ENCODE results near the gene GNG13.

GNG13 gene

GRCh38 chr16:843771-844170, 43.2 kb upstream of the GNG13 start:
- no peaks in the 10 kb centered on the region for H4K20me1 ChIP-seq (ENCODE audit: control insufficient read depth, insufficient read depth, low read depth, low read length)
- no peak overlapping the region for H3K4me3 ChIP-seq (ENCODE audit: low read length)
- no peaks in the 10 kb centered on the region for H3K9me2 ChIP-seq (replicated peaks; ENCODE audit: control insufficient read depth, low read length)
- H3K9me3 ChIP-seq (ENCODE audit: control insufficient read depth, insufficient read depth, low read length) = peaks cover 35% of the 10 kb centered on the region
- no peaks in the 10 kb centered on the region for H3K4me1 ChIP-seq (ENCODE audit: control insufficient read depth, low read length)
- H3K36me3 ChIP-seq (ENCODE audit: control insufficient read depth, low read length) = no peaks in the 10 kb centered on the region
- H3F3A ChIP-seq (ENCODE audit: control insufficient read depth, insufficient read depth) = no peaks in the 10 kb centered on the region
- no peaks in the 10 kb centered on the region for H3K27me3 ChIP-seq (ENCODE audit: control insufficient read depth, low read length)
- no peak overlapping the region for H3K27ac ChIP-seq (ENCODE audit: low read depth, low read length)
- no peaks in the 10 kb centered on the region for H3K79me2 ChIP-seq (ENCODE audit: control insufficient read depth, low read length)
- H3K4me2 ChIP-seq (ENCODE audit: low read length) = no peak overlapping the region
- TF ChIP-seq EZH2phosphoT487 (IDR thresholded peaks at IDR 0.05; ENCODE audit: borderline replicate concordance, low read length) = no peak

GRCh38 chr16:842711-843560, 42.4 kb upstream of the GNG13 start:
- H4K20me1 ChIP-seq (ENCODE audit: control insufficient read depth, insufficient read depth, low read depth, low read length) = no peaks in the 10 kb centered on the region
- H3K27ac ChIP-seq (ENCODE audit: low read depth, low read length) = no peak overlapping the region
- no peaks in the 10 kb centered on the region for H3K79me2 ChIP-seq (ENCODE audit: control insufficient read depth, low read length)
- no peaks in the 10 kb centered on the region for H3F3A ChIP-seq (ENCODE audit: control insufficient read depth, insufficient read depth)
- no peaks in the 10 kb centered on the region for H3K4me1 ChIP-seq (ENCODE audit: control insufficient read depth, low read length)
- no peak overlapping the region for H3K4me3 ChIP-seq (ENCODE audit: low read length)
- H3K36me3 ChIP-seq (ENCODE audit: control insufficient read depth, low read length) = no peaks in the 10 kb centered on the region
- no peak overlapping the region for H3K4me2 ChIP-seq (ENCODE audit: low read length)
- no peaks in the 10 kb centered on the region for H3K27me3 ChIP-seq (ENCODE audit: control insufficient read depth, low read length)
- no peaks in the 10 kb centered on the region for H3K9me2 ChIP-seq (replicated peaks; ENCODE audit: control insufficient read depth, low read length)
- H3K9me3 ChIP-seq (ENCODE audit: control insufficient read depth, insufficient read depth, low read length) = peaks cover 27% of the 10 kb centered on the region
- TF ChIP-seq CTCF (IDR thresholded peaks at IDR 0.05; ENCODE audit: low read depth, low read length, poor library complexity, severe bottlenecking) = no peak
- TF ChIP-seq EZH2phosphoT487 (IDR thresholded peaks at IDR 0.05; ENCODE audit: borderline replicate concordance, low read length) = no peak

GRCh38 chr16:842061-842476, 41.5 kb upstream of the GNG13 start:
- no peaks in the 10 kb centered on the region for H3K79me2 ChIP-seq (ENCODE audit: control insufficient read depth, low read length)
- H3K27ac ChIP-seq (ENCODE audit: low read depth, low read length) = no peak overlapping the region
- no peak overlapping the region for H3K4me2 ChIP-seq (ENCODE audit: low read length)
- H3K9me3 ChIP-seq (ENCODE audit: control insufficient read depth, insufficient read depth, low read length) = peaks cover 19% of the 10 kb centered on the region
- H4K20me1 ChIP-seq (ENCODE audit: control insufficient read depth, insufficient read depth, low read depth, low read length) = no peaks in the 10 kb centered on the region
- no peaks in the 10 kb centered on the region for H3K36me3 ChIP-seq (ENCODE audit: control insufficient read depth, low read length)
- no peaks in the 10 kb centered on the region for H3K4me1 ChIP-seq (ENCODE audit: control insufficient read depth, low read length)
- no peak overlapping the region for H3K4me3 ChIP-seq (ENCODE audit: low read length)
- no peak for TF ChIP-seq EZH2phosphoT487 (IDR thresholded peaks at IDR 0.05; ENCODE audit: borderline replicate concordance, low read length)
- no peak for TF ChIP-seq CTCF (IDR thresholded peaks at IDR 0.05; ENCODE audit: low read depth, low read length, poor library complexity, severe bottlenecking)
- no peaks in the 10 kb centered on the region for H3K9me2 ChIP-seq (replicated peaks; ENCODE audit: control insufficient read depth, low read length)
- H3F3A ChIP-seq (ENCODE audit: control insufficient read depth, insufficient read depth) = no peaks in the 10 kb centered on the region
- H3K27me3 ChIP-seq (ENCODE audit: control insufficient read depth, low read length) = no peaks in the 10 kb centered on the region

- no peaks in the 10 kb centered on the region for H3K27me3 ChIP-seq (ENCODE audit: control insufficient read depth, low read length)
- no peak overlapping the region for H3K4me2 ChIP-seq (ENCODE audit: low read length)
- H3K9me2 ChIP-seq (replicated peaks; ENCODE audit: control insufficient read depth, low read length) = no peaks in the 10 kb centered on the region
- no peaks in the 10 kb centered on the region for H4K20me1 ChIP-seq (ENCODE audit: control insufficient read depth, insufficient read depth, low read depth, low read length)
- no peak overlapping the region for H3K27ac ChIP-seq (ENCODE audit: low read depth, low read length)
- TF ChIP-seq CTCF (IDR thresholded peaks at IDR 0.05; ENCODE audit: low read depth, low read length, poor library complexity, severe bottlenecking) = no peak
- TF ChIP-seq EZH2phosphoT487 (IDR thresholded peaks at IDR 0.05; ENCODE audit: borderline replicate concordance, low read length) = no peak
- peaks cover 17% of the 10 kb centered on the region; the same call in 1 of the 2 replicates for H3K9me3 ChIP-seq (ENCODE audit: control insufficient read depth, insufficient read depth, low read length)
- H3F3A ChIP-seq (ENCODE audit: control insufficient read depth, insufficient read depth) = no peaks in the 10 kb centered on the region
- no peaks in the 10 kb centered on the region for H3K4me1 ChIP-seq (ENCODE audit: control insufficient read depth, low read length)
- no peaks in the 10 kb centered on the region for H3K36me3 ChIP-seq (ENCODE audit: control insufficient read depth, low read length)
- H3K4me3 ChIP-seq (ENCODE audit: low read length) = no peak overlapping the region
- no peaks in the 10 kb centered on the region for H3K79me2 ChIP-seq (ENCODE audit: control insufficient read depth, low read length)
These were observed 41.0 kb upstream of the GNG13 start for GRCh38 chr16:841455-842060.
